Uterus (tissue), 2 donors: Measurements from ENCODE around the gene ANGEL1.

ENCODE experiments used
- CTCF ChIP-seq, 4 experiments: fragments of 200-600 bp in 2 of 4; fragments of 450-650 bp in 2 of 4; sonication (generic) in 2 of 4; IDR thresholded peaks; one replicate each; pipeline ENCODE4 v1.5.1; 2016 to 2019; ENCODE audit warnings: antibody characterized with exemption in 4 of 4, mild to moderate bottlenecking in 2 of 4, moderate library complexity in 1 of 4
- POLR2A ChIP-seq, 2 donors: fragments of 450-650 bp; IDR thresholded peaks; one replicate each; pipeline ENCODE4 v1.6.1; 2016; ENCODE audit warnings: antibody characterized with exemption in 2 of 2, mild to moderate bottlenecking in 1 of 2, moderate library complexity in 1 of 2

- no peak for TF ChIP-seq POLR2A (IDR thresholded peaks at IDR 0.05)
- TF ChIP-seq CTCF (IDR thresholded peaks at IDR 0.05) = no peak
These were observed 42.4 kb upstream of the ANGEL1 start for GRCh38 chr14:76855066-76855465.
